IMR-90 (cell line): Measurements from ENCODE around the gene IGFBPL1. TPM values are rescaled to one million over a fixed set of nuclear protein-coding genes. Genes with fewer than 3 reads are reported as not detected.

Experiments
- ATAC-seq: fragments of 200-7000 bp; cut with Tn5 transposase; 2 replicates; pipeline ENCODE4 v1.9.1; 2020; ENCODE audit warnings: low read depth, mild to moderate bottlenecking, moderate library complexity
- BruUV-seq: library from RNA; stranded (reverse); fragments of 400-500 nt; replicated peaks from 2 replicates; lab custom pipeline; 2021; lab: Mats Ljungman, UMichigan
- CTCF ChIA-PET: fragments of 300-600 bp; formaldehyde crosslinking; extraction: SDS; loops from one replicate; lab custom pipeline; 2021; ENCODE audit warnings: antibody characterized with exemption; lab: Yijun Ruan, JAX
- POLR2A ChIA-PET: fragments of 300-600 bp; sonication (Branson Sonifier 250); formaldehyde crosslinking; loops from one replicate; lab custom pipeline; 2022; ENCODE audit warnings: antibody characterized with exemption; ENCODE audit not compliant: unreplicated experiment; lab: Charles Lee
- DNase-seq: peaks from one replicate; pipeline ENCODE4 v3.0.0; 2013
- H2AFZ ChIP-seq: replicated peaks from 2 replicates; pipeline ENCODE3; 2013; ENCODE audit warnings: low read length, mild to moderate bottlenecking; ENCODE audit not compliant: poor library complexity
- H2AK5ac ChIP-seq: 2 replicates; pipeline ENCODE4 v1.6.1; 2013; ENCODE audit warnings: low read depth, low read length, inconsistent platforms
- H2AK9ac ChIP-seq: replicated peaks from 2 replicates; pipeline ENCODE3; 2013; ENCODE audit warnings: mild to moderate bottlenecking, low read depth, low read length, moderate library complexity; ENCODE audit not compliant: poor library complexity
- H2BK120ac ChIP-seq: 2 replicates; pipeline ENCODE4 v1.6.1; 2013; ENCODE audit warnings: low read depth, low read length, inconsistent platforms
- H2BK15ac ChIP-seq: 3 replicates; pipeline ENCODE4 v1.6.1; 2013; ENCODE audit warnings: low read depth, low read length, inconsistent platforms
- H2BK20ac ChIP-seq: 2 replicates; pipeline ENCODE4 v1.6.1; 2013; ENCODE audit warnings: low read depth, mild to moderate bottlenecking, inconsistent platforms, low read length, moderate library complexity
- H2BK5ac ChIP-seq: 2 replicates; pipeline ENCODE4 v1.6.1; 2013; ENCODE audit warnings: mild to moderate bottlenecking, low read depth, low read length, inconsistent platforms; ENCODE audit not compliant: poor library complexity, severe bottlenecking
- H3K14ac ChIP-seq: replicated peaks from 2 replicates; pipeline ENCODE4 v1.6.1; 2013; ENCODE audit warnings: low read depth, low read length, inconsistent platforms
- H3K18ac ChIP-seq: 2 replicates; pipeline ENCODE4 v1.6.1; 2013; ENCODE audit warnings: low read depth, low read length, control low read depth
- H3K23ac ChIP-seq: 2 replicates; pipeline ENCODE4 v1.6.1; 2013; ENCODE audit warnings: low read depth, low read length, inconsistent platforms
- H3K27ac ChIP-seq: 2 replicates; pipeline ENCODE4 v1.5.1; 2013; ENCODE audit warnings: mild to moderate bottlenecking, control low read depth, low read length; ENCODE audit not compliant: insufficient read depth
- H3K27me3 ChIP-seq: 2 replicates; pipeline ENCODE4 v1.6.1; 2013; ENCODE audit warnings: low read length; ENCODE audit not compliant: control insufficient read depth, insufficient read depth
- H3K36me3 ChIP-seq: 2 replicates; pipeline ENCODE4 v1.6.1; 2013; ENCODE audit warnings: low read length, mixed read lengths; ENCODE audit not compliant: control insufficient read depth, insufficient read depth
- H3K4ac ChIP-seq: 2 replicates; pipeline ENCODE4 v1.6.1; 2013; ENCODE audit warnings: low read depth, low read length, inconsistent platforms
- H3K4me1 ChIP-seq: 2 replicates; pipeline ENCODE4 v1.6.1; 2013; ENCODE audit warnings: low read length, mixed read lengths; ENCODE audit not compliant: control insufficient read depth, insufficient read depth
- H3K4me2 ChIP-seq: 2 replicates; pipeline ENCODE4 v1.6.1; 2013; ENCODE audit warnings: low read depth, mild to moderate bottlenecking, control low read depth, low read length, moderate library complexity
- H3K4me3 ChIP-seq: 2 replicates; pipeline ENCODE4 v1.5.1; 2013; ENCODE audit warnings: low read depth, mild to moderate bottlenecking, control low read depth, low read length, moderate library complexity; ENCODE audit not compliant: insufficient read depth
- H3K56ac ChIP-seq: 2 replicates; pipeline ENCODE4 v1.6.1; 2013; ENCODE audit warnings: low read length, inconsistent platforms; ENCODE audit not compliant: insufficient read depth; ENCODE audit errors: extremely low read depth
- H3K79me1 ChIP-seq, 2 experiments: 2 replicates each; pipeline ENCODE4 v1.6.1; 2013; ENCODE audit warnings: low read length in 2 of 2, inconsistent platforms in 1 of 2, low read depth in 1 of 2
- H3K9ac ChIP-seq: 2 replicates; pipeline ENCODE4 v1.6.1; 2013; ENCODE audit warnings: low read depth, low read length, control low read depth
- H3K9me1 ChIP-seq: 2 replicates; pipeline ENCODE4 v1.6.1; 2013; ENCODE audit warnings: low read length, inconsistent platforms; ENCODE audit not compliant: insufficient read depth
- H3K9me3 ChIP-seq: 2 replicates; pipeline ENCODE4 v1.6.1; 2013; ENCODE audit warnings: low read length; ENCODE audit not compliant: control insufficient read depth, insufficient read depth
- H4K20me1 ChIP-seq: 2 replicates; pipeline ENCODE4 v1.6.1; 2013; ENCODE audit warnings: low read length, inconsistent platforms; ENCODE audit not compliant: insufficient read depth
- H4K5ac ChIP-seq: 2 replicates; pipeline ENCODE4 v1.6.1; 2013; ENCODE audit warnings: mild to moderate bottlenecking, low read depth, low read length, control low read depth
- H4K8ac ChIP-seq, 2 experiments: 2 replicates each; pipeline ENCODE4 v1.6.1; 2013; ENCODE audit warnings: low read depth in 2 of 2, low read length in 2 of 2, control low read depth in 1 of 2, inconsistent platforms in 1 of 2
- H4K91ac ChIP-seq: 2 replicates; pipeline ENCODE4 v1.6.1; 2013; ENCODE audit warnings: low read depth, low read length, inconsistent platforms; ENCODE audit not compliant: insufficient read depth
- CHD1 ChIP-seq: IDR thresholded peaks from 2 replicates; pipeline ENCODE4 v1.6.1; 2012; ENCODE audit warnings: low read depth, low read length, improper control_type of control experiment
- ELK1 ChIP-seq: fragments of 150-350 bp; IDR thresholded peaks from 2 replicates; pipeline ENCODE4 v1.6.1; 2016; ENCODE audit warnings: low read depth, mild to moderate bottlenecking, low read length, moderate library complexity, borderline replicate concordance
- FOS ChIP-seq: fragments of 150-350 bp; IDR thresholded peaks from 2 replicates; pipeline ENCODE4 v1.6.1; 2016; ENCODE audit warnings: low read depth, low read length
- POLR2A ChIP-seq: IDR thresholded peaks from 2 replicates; pipeline ENCODE4 v1.6.1; 2012; ENCODE audit warnings: mild to moderate bottlenecking, low read depth, low read length
- RCOR1 ChIP-seq: IDR thresholded peaks from 2 replicates; pipeline ENCODE4 v1.6.1; 2012; ENCODE audit warnings: mild to moderate bottlenecking, low read length, improper control_type of control experiment; ENCODE audit not compliant: insufficient replicate concordance
- RFX5 ChIP-seq: IDR thresholded peaks from 2 replicates; pipeline ENCODE4 v1.8.0; 2012; ENCODE audit warnings: low read depth, mild to moderate bottlenecking, low read length, moderate library complexity
- WGBS, 2 experiments: methylation state at CpG; one replicate each; pipeline versions ENCODE4 v1.1.5 to v1.1.7; 2013; ENCODE audit warnings: missing lambda C conversion rate in 2 of 2; ENCODE audit not compliant: insufficient read length in 1 of 2; ENCODE audit errors: extremely low coverage in 2 of 2; 5-methylcytosine and 5-hydroxymethylcytosine counted together
- dilution Hi-C: fragments of 300-500 bp; cut with HindIII; formaldehyde crosslinking; loops from one replicate; pipeline ENCODE4 v1.14.3; 2018; ENCODE audit warnings: low sequenced_read_pairs; ENCODE audit not compliant: unreplicated experiment
- in situ Hi-C: fragments of 300-500 bp; cut with MboI; formaldehyde crosslinking; loops from 3 replicates; pipeline ENCODE4 v1.14.3; 2019; ENCODE audit warnings: low sequenced_read_pairs, inconsistent platforms, mixed read lengths
- intact Hi-C: fragments of 100-400 bp; cut with micrococcal nuclease; formaldehyde crosslinking; loops from 2 replicates; pipeline ENCODE4 v1.10.0; 2022
- polyA plus RNA-seq, 3 experiments: library from polyadenylated mRNA; depleted of rRNA; stranded (reverse); fragments of >200 nt; gene quantifications; 2 replicates each; pipeline ENCODE4 v1.2.3, GENCODE V29; 2012; ENCODE audit warnings: low replicate concordance in 1 of 3
- total RNA-seq: library from RNA; depleted of rRNA; stranded (reverse); fragments of >200 nt; gene quantifications from 2 replicates; pipeline ENCODE4 v1.2.3, GENCODE V29; 2012

IGFBPL1 gene
- total and polyA plus RNA-seq, 2 of the 4 experiments (the other 2 are of a cell fraction): not detected

GRCh38 chr9:38384990-38385848, 39.0 kb downstream of the IGFBPL1 start:
- peak overlapping the region; percentile 62 for H4K91ac ChIP-seq
- no peak overlapping the region for H2BK5ac ChIP-seq
- dilution Hi-C loops: loop anchor here (25.0 kb wide), 1 partner anchor 473 kb away; the partner anchor contains the start of gene SLC25A51
- no peaks in the 10 kb centered on the region for H3K27me3 ChIP-seq
- in situ Hi-C loops: no loop called here
- DNase-seq: no peak
- H3K56ac ChIP-seq: no peak overlapping the region
- ChIA-PET CTCF (interaction anchor here (1.0 kb wide), 1 partner anchor 471 kb away, joined by 3 read pairs; no protein-coding TSS in a partner anchor), POLR2A (no interaction called here)
- peak overlapping the region; percentile 32; the same call in 1 of the 2 replicates for H4K5ac ChIP-seq
- peak overlapping the region; percentile 26; the same call in 1 of the 2 replicates for H3K18ac ChIP-seq
- H3K4me1 ChIP-seq: peaks cover 5% of the 10 kb centered on the region
- H2AK9ac ChIP-seq: no peak overlapping the region
- H3K4me2 ChIP-seq: no peak overlapping the region
- peak overlapping the region; percentile 56; the same call in 2 of the 3 replicates for H2BK15ac ChIP-seq
- 0 out of 2 replicates have a peak overlapping the region, but pooled peaks have one; percentile 27 for H3K14ac ChIP-seq
- H3K9me1 ChIP-seq: peaks cover 6% of the 10 kb centered on the region
- TF ChIP-seq RFX5: no peak
- TF ChIP-seq FOS: no peak
- TF ChIP-seq POLR2A: no peak
- TF ChIP-seq ELK1: no peak
- TF ChIP-seq RCOR1: no peak
- no peak for TF ChIP-seq CHD1
- H4K8ac ChIP-seq: peak overlapping the region in 1 of 2 experiments; percentile 83; a peak in 2 of 4 replicates
- no peak overlapping the region for H3K9ac ChIP-seq
- no peak for ATAC-seq
- no peak overlapping the region for H3K27ac ChIP-seq
- no peak overlapping the region for H3K4me3 ChIP-seq
- no peaks in the 10 kb centered on the region for H4K20me1 ChIP-seq
- 83% methylated on average over 1 of the region's 3 CpGs; no CpG with 5 or more reads in 1 of the 2 experiments for WGBS, 2 experiments
- peak overlapping the region; percentile 83 for H2BK20ac ChIP-seq
- intact Hi-C loops: no loop called here
- H3K36me3 ChIP-seq: no peaks in the 10 kb centered on the region
- H3K79me1 ChIP-seq: no peaks in the 10 kb centered on the region
- H2BK120ac ChIP-seq: peak overlapping the region; percentile 87
- H3K9me3 ChIP-seq: no peaks in the 10 kb centered on the region
- no peak overlapping the region for H3K23ac ChIP-seq
- H2AFZ ChIP-seq: peak overlapping the region; percentile 10
- BruUV-seq: no TSS peak
- H2AK5ac ChIP-seq: peak overlapping the region; percentile 39; the same call in 1 of the 2 replicates
- peak overlapping the region; percentile 18; the same call in 1 of the 2 replicates for H3K4ac ChIP-seq
